ENCODE data around the gene ATP2A1. TPM values are rescaled to one million over a fixed set of nuclear protein-coding genes. Genes with fewer than 3 reads are reported as not detected.

Gene ATP2A1
- total and polyA plus RNA-seq, 2 experiments from 2014 or later, result 0.73 to 4.0 TPM

GRCh38 chr16:28835864-28836760, 42.2 kb upstream of the ATP2A1 start:
- Histone ChIP-seq H3K4me3 (no peak overlapping the region), H3K9me2 (ENCODE audit: insufficient read depth) (no peaks in the 10 kb centered on the region), H3K36me3 (ENCODE audit: insufficient read depth) (peaks cover 39% of the 10 kb centered on the region), H3K79me2 (replicated peaks; ENCODE audit: insufficient read depth) (peaks cover 2% of the 10 kb centered on the region; the same call in 1 of the 2 replicates), H4K20me1 (replicated peaks; ENCODE audit: insufficient read depth) (peaks cover 12% of the 10 kb centered on the region), H3K4me1 (ENCODE audit: insufficient read depth) (no peaks in the 10 kb centered on the region), H2AFZ (no peak overlapping the region), H3K27ac (ENCODE audit: low read depth) (no peak overlapping the region), H3K27me3 (ENCODE audit: insufficient read depth) (no peaks in the 10 kb centered on the region), H3F3A (replicated peaks; ENCODE audit: low read depth) (peaks cover 25% of the 10 kb centered on the region), H3K4me2 (no peak overlapping the region)
- Mint-ChIP-seq H3K27ac (no peak overlapping the region), H3K36me3 (ENCODE audit: low read depth) (peaks cover 85% of the 10 kb centered on the region), H3K4me1 (no peaks in the 10 kb centered on the region; the same call in 2 of the 3 replicates), H3K4me3 (no peak overlapping the region), H3K9me3 (peaks cover 3% of the 10 kb centered on the region; the same call in 2 of the 3 replicates), H3K27me3 (ENCODE audit: insufficient read depth, low read depth, poor library complexity) (peaks cover 17% of the 10 kb centered on the region)
- TF ChIP-seq CTCF (conservative IDR thresholded peaks at IDR 0.05; ENCODE audit: low read depth in 2 of 2) (peak in 1 of 2 experiments; percentile 17; a peak in 1 of 4 replicates), EZH2 (IDR thresholded peaks at IDR 0.05; ENCODE audit: low read depth, unreplicated experiment) (no peak)
- ATAC-seq (peak; percentile 19), DNase-seq (ENCODE audit: low spot score) (no peak)

DNA sequence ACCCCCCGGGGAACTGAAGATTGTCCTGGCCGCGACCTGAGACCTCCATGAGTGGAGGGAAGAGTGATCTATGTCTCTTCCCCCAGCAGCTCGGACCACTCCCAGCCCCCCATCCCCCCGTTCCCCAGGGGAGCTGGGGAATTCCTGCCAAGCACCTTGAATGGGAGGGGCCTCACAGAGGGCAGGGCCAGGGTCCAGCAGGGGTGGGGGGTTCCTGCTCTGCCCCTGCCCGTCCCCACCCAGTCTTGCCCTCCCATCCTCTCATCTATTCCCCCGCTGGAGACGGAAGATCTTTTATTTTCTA, 41.6 kb upstream of the ATP2A1 start:
- Histone ChIP-seq H3K4me3 (no peak overlapping the region), H3K9me2 (ENCODE audit: insufficient read depth) (no peaks in the 10 kb centered on the region), H4K20me1 (replicated peaks; ENCODE audit: insufficient read depth) (peaks cover 10% of the 10 kb centered on the region), H3K36me3 (ENCODE audit: insufficient read depth) (peaks cover 33% of the 10 kb centered on the region), H3K27me3 (ENCODE audit: insufficient read depth) (no peaks in the 10 kb centered on the region), H3K79me2 (replicated peaks; ENCODE audit: insufficient read depth) (0 out of 2 replicates have a peak, but pooled peaks cover 2% of the 10 kb centered on the region), H3F3A (replicated peaks; ENCODE audit: low read depth) (peaks cover 25% of the 10 kb centered on the region), H3K4me2 (no peak overlapping the region), H3K27ac (ENCODE audit: low read depth) (no peak overlapping the region), H2AFZ (no peak overlapping the region), H3K4me1 (ENCODE audit: insufficient read depth) (no peaks in the 10 kb centered on the region)
- Mint-ChIP-seq H3K4me1 (no peaks in the 10 kb centered on the region; the same call in 2 of the 3 replicates), H3K27me3 (ENCODE audit: insufficient read depth, low read depth, poor library complexity) (peaks cover 17% of the 10 kb centered on the region), H3K27ac (no peak overlapping the region), H3K9me3 (peaks cover 3% of the 10 kb centered on the region; the same call in 2 of the 3 replicates), H3K4me3 (no peak overlapping the region), H3K36me3 (ENCODE audit: low read depth) (peaks cover 85% of the 10 kb centered on the region)
- no peak for DNase-seq (ENCODE audit: low spot score)
- peak; percentile 13; the same call in 2 of the 3 replicates for ATAC-seq
- no peak for TF ChIP-seq CREB1 (CRISPR knock-in tag; IDR thresholded peaks at IDR 0.05; ENCODE audit: low read depth)
- TF ChIP-seq NANOG (IDR thresholded peaks at IDR 0.05; ENCODE audit: borderline replicate concordance), result no peak
- TF ChIP-seq EZH2phosphoT487 (IDR thresholded peaks at IDR 0.05; ENCODE audit: unreplicated experiment), result no peak
- TF ChIP-seq REST (IDR thresholded peaks at IDR 0.05; ENCODE audit: unreplicated experiment), result no peak
- TF ChIP-seq JUNB (IDR thresholded peaks at IDR 0.05; ENCODE audit: unreplicated experiment), result no peak
- no peak for TF ChIP-seq STAT1 (IDR thresholded peaks at IDR 0.05; ENCODE audit: unreplicated experiment)
- no peak for TF ChIP-seq POLR2AphosphoS5 (IDR thresholded peaks at IDR 0.05; ENCODE audit: low read depth)
- no peak for TF ChIP-seq EZH2 (IDR thresholded peaks at IDR 0.05; ENCODE audit: low read depth, unreplicated experiment)
- TF ChIP-seq ETS1 (IDR thresholded peaks at IDR 0.05), result no peak
- no peak for TF ChIP-seq ZNF114 (CRISPR knock-in tag; IDR thresholded peaks at IDR 0.05)
- no peak for TF ChIP-seq ZNF331 (CRISPR knock-in tag; IDR thresholded peaks at IDR 0.05; ENCODE audit: low read depth)
- TF ChIP-seq CTCF (conservative IDR thresholded peaks at IDR 0.05; ENCODE audit: low read depth in 2 of 2), result no peak

Measured in GM23338 (cell line).